Measurements from ENCODE around the gene ZG16. TPM values are rescaled to one million over a fixed set of nuclear protein-coding genes. Genes with fewer than 3 reads are reported as not detected.

The ZG16 gene
- total RNA-seq, 1 experiment from 2014 or later, result 0.07 TPM

DNA sequence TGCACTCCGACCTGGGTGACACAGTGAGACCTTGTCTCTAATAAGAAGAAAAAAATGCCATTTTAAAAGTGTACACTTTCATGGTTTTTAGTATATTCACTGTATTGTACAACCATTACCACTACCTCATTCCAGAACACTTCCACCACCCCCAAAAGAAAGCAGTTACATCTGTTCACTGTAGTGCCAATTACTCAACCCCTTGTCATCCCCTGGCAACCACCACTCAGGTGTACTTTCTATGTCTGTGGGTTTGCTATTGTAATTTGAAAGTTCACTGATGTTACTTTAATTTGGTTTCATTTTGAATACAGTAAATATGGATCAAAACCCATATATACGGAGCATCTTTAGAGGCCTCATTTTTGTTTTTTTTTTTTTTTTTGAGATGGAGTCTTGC, 6.1 kb downstream of the ZG16 start:
- ChIA-PET CTCF (interaction anchor here (1.0 kb wide), 1 partner anchor 27 kb away, joined by 3 read pairs; no protein-coding TSS in a partner anchor), POLR2A (no interaction called here), RAD21 (ENCODE audit: low non-redundant PET in 1 of 2, low total read pairs in 2 of 2, uncharacterized antibody in 2 of 2, unreplicated experiment in 2 of 2) (no interaction called here)
- H2AFZ ChIP-seq (ENCODE audit: low read depth, low read length, poor library complexity, severe bottlenecking), result no peak overlapping the region
- intact Hi-C loops (cut with micrococcal nuclease), result no loop called here
- DNase-seq (ENCODE audit: low read depth, low spot score) (no peak), ATAC-seq (no peak)
- no TSS peak for BruUV-seq (replicated peaks)
- no peaks in the 10 kb centered on the region; the same call in 1 of the 2 replicates for H3K9me2 ChIP-seq (ENCODE audit: insufficient read depth)
- H3K9ac ChIP-seq (ENCODE audit: low read length), result no peak overlapping the region
- H4K20me1 ChIP-seq (ENCODE audit: insufficient read depth), result no peaks in the 10 kb centered on the region
- H3K36me3 ChIP-seq (ENCODE audit: control insufficient read depth in 1 of 2, insufficient read depth in 2 of 2, low read length in 2 of 2), result no peaks in the 10 kb centered on the region
- no peak for TF ChIP-seq SRF (IDR thresholded peaks at IDR 0.05; ENCODE audit: low read depth)
- TF ChIP-seq TCF7L2 (IDR thresholded peaks at IDR 0.05; ENCODE audit: borderline replicate concordance, extremely low read depth, insufficient read depth, insufficient read length), result no peak
- no peak for TF ChIP-seq ELF1 (IDR thresholded peaks at IDR 0.05; ENCODE audit: borderline replicate concordance, low read depth)
- no peak for TF ChIP-seq FOSL1 (IDR thresholded peaks at IDR 0.05; ENCODE audit: low read depth)
- TF ChIP-seq EZH2 (IDR thresholded peaks at IDR 0.05), result no peak
- TF ChIP-seq RAD21 (IDR thresholded peaks at IDR 0.05; ENCODE audit: low read depth), result no peak
- TF ChIP-seq, protein P1, sequence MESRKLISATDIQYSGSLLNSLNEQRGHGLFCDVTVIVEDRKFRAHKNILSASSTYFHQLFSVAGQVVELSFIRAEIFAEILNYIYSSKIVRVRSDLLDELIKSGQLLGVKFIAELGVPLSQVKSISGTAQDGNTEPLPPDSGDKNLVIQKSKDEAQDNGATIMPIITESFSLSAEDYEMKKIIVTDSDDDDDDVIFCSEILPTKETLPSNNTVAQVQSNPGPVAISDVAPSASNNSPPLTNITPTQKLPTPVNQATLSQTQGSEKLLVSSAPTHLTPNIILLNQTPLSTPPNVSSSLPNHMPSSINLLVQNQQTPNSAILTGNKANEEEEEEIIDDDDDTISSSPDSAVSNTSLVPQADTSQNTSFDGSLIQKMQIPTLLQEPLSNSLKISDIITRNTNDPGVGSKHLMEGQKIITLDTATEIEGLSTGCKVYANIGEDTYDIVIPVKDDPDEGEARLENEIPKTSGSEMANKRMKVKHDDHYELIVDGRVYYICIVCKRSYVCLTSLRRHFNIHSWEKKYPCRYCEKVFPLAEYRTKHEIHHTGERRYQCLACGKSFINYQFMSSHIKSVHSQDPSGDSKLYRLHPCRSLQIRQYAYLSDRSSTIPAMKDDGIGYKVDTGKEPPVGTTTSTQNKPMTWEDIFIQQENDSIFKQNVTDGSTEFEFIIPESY (IDR thresholded peaks at IDR 0.05; ENCODE audit: extremely low read depth, insufficient replicate concordance, low read length), result no peak
- no peak for TF ChIP-seq YY1 (IDR thresholded peaks at IDR 0.05; ENCODE audit: extremely low read depth, insufficient replicate concordance, low read depth, low read length)
- no peak overlapping the region for H3K4me2 ChIP-seq (ENCODE audit: low read length)
- H3K27me3 ChIP-seq (ENCODE audit: insufficient read depth, low read length), result no peaks in the 10 kb centered on the region
- no peak overlapping the region for H3K27ac ChIP-seq (ENCODE audit: low read depth, low read length)
- H3K4me3 ChIP-seq (replicated peaks in 1 of 2; ENCODE audit: low read depth in 1 of 2, low read length in 2 of 2), result no peak overlapping the region
- H3K9me3 ChIP-seq (ENCODE audit: control insufficient read depth in 1 of 2, insufficient read depth in 1 of 2, low read depth in 1 of 2, low read length in 2 of 2), result no peaks in the 10 kb centered on the region
- peaks cover 0 to 16% of the 10 kb centered on the region in 2 experiments; a peak in 2 of 4 replicates for H3K4me1 ChIP-seq (ENCODE audit: control insufficient read depth in 1 of 2, insufficient read depth in 2 of 2, low read length in 2 of 2)
- no peaks in the 10 kb centered on the region for H3K79me2 ChIP-seq (ENCODE audit: insufficient read depth, low read length)
